ENCODE results near the gene YTHDF2. TPM values are rescaled to one million over a fixed set of nuclear protein-coding genes. Genes with fewer than 3 reads are reported as not detected.
A peak's percentile ranks its signal among the peaks of the same experiment; 100 is the strongest.
"Not testable (repeated sequence)": the region's sequence is repeated elsewhere in the genome, so short reads cannot be mapped to it uniquely, and the experiment has no call there.

Gene YTHDF2
- total and polyA plus RNA-seq, 11 donors: 20.7 to 56.3 (median 38.9) TPM

GRCh38 chr1:28789412-28789811 lies 52.7 kb downstream of the YTHDF2 start:
- Histone ChIP-seq H3K27me3 (peaks cover 0 to 9% (median 0%) of the 10 kb centered on the region in 9 donors), H3K27ac (no peak overlapping the region), H3K4me1 (peaks cover 0 to 12% (median 0%) of the 10 kb centered on the region in 12 donors), H3K4me3 (no peak overlapping the region), H3K36me3 (no peaks in the 10 kb centered on the region), H3K9me3 (no peaks in the 10 kb centered on the region)
- intact Hi-C loops (cut with DNase I): loop anchor here (5.0 to 10.0 kb wide), 4 partner anchors 243 to 415 kb away; no protein-coding TSS in a partner anchor
- 87 to 94% (median 91%) methylated on average over 9 of the region's 9 CpGs for WGBS, 4 donors
- DNase-seq (no peak), ATAC-seq (no peak)
- TF ChIP-seq POLR2A (IDR thresholded peaks at IDR 0.05) (no peak), CTCF (IDR thresholded peaks at IDR 0.05) (no peak)

GRCh38 chr1:28789816-28790215 lies 53.1 kb downstream of the YTHDF2 start:
- DNase-seq: no peak
- intact Hi-C loops (cut with DNase I): loop anchor here (5.0 to 10.0 kb wide), 4 partner anchors 242 to 415 kb away; no protein-coding TSS in a partner anchor

GRCh38 chr1:28790377-28791035 lies 53.8 kb downstream of the YTHDF2 start:
- no peak for ATAC-seq
- intact Hi-C loops (cut with DNase I): no loop called here
- peak in 1 of 5 donors; percentile 14 for DNase-seq
- TF ChIP-seq POLR2A (IDR thresholded peaks at IDR 0.05): no peak
- no peak for TF ChIP-seq CTCF (IDR thresholded peaks at IDR 0.05)
- Histone ChIP-seq H3K36me3 (no peaks in the 10 kb centered on the region), H3K27me3 (peaks cover 0 to 9% (median 0%) of the 10 kb centered on the region in 9 donors), H3K4me3 (no peak overlapping the region), H3K9me3 (no peaks in the 10 kb centered on the region), H3K27ac (no peak overlapping the region), H3K4me1 (peaks cover 0 to 12% (median 0%) of the 10 kb centered on the region in 12 donors)
- 65 to 72% (median 68%) methylated on average over 10 to 12 of the region's 12 CpGs for WGBS, 4 donors

More at GRCh38 chr1:28789816-28790215, 53.1 kb downstream of the YTHDF2 start:
- ATAC-seq: no peak
- Histone ChIP-seq H3K9me3 (no peaks in the 10 kb centered on the region), H3K27ac (no peak overlapping the region), H3K4me3 (no peak overlapping the region), H3K36me3 (no peaks in the 10 kb centered on the region), H3K27me3 (peaks cover 0 to 9% (median 0%) of the 10 kb centered on the region in 9 donors), H3K4me1 (peaks cover 0 to 12% (median 0%) of the 10 kb centered on the region in 12 donors)
- no peak for TF ChIP-seq POLR2A (IDR thresholded peaks at IDR 0.05)
- TF ChIP-seq CTCF (IDR thresholded peaks at IDR 0.05): no peak
- 76 to 82% (median 80%) methylated on average over 6 of the region's 6 CpGs for WGBS, 4 donors

GRCh38 chr1:28791929-28792328 lies 55.2 kb downstream of the YTHDF2 start:
- H3K4me3 ChIP-seq; H3K27me3 ChIP-seq; ATAC-seq; H3K27ac ChIP-seq; H3K9me3 ChIP-seq; H3K36me3 ChIP-seq; DNase-seq; intact Hi-C loops (cut with DNase I): not testable (repeated sequence)
- 88 to 94% (median 90%) methylated on average over 2 of the region's 2 CpGs for WGBS, 4 donors
- peaks cover 0 to 13% (median 0%) of the 10 kb centered on the region in 12 donors for H3K4me1 ChIP-seq

Measured in heart left ventricle (tissue), 16 donors.